H1 (cell line): Measurements from ENCODE around the gene CRYGN. TPM values are rescaled to one million over a fixed set of nuclear protein-coding genes. Genes with fewer than 3 reads are reported as not detected.

ENCODE experiments used
- CTCF ChIA-PET: fragments of 300-600 bp; sonication (Branson Sonifier 250); formaldehyde crosslinking; loops from one replicate; lab custom pipeline; 2021; ENCODE audit not compliant: partially characterized antibody; lab: Charles Lee
- POLR2A ChIA-PET: fragments of 300-600 bp; sonication (Branson Sonifier 250); formaldehyde crosslinking; loops from one replicate; lab custom pipeline; 2021; ENCODE audit warnings: inconsistent platforms; ENCODE audit not compliant: partially characterized antibody; lab: Charles Lee
- DNase-seq, 2 experiments: peaks; one replicate each; pipeline versions ENCODE4 v3.0.0 to v3.0.0-alpha.2; 2010 to 2022; ENCODE audit warnings: low spot score in 2 of 2, low read depth in 1 of 2, mixed read lengths in 1 of 2
- FAIRE-seq: peaks from 2 replicates; lab custom pipeline; 2011; peaks lifted over from hg19 to GRCh38; lab: Jason Lieb, UNC
- H2AFZ ChIP-seq: 2 replicates; pipeline ENCODE4 v1.8.1; 2012; ENCODE audit warnings: low read length, inconsistent platforms
- H2AK5ac ChIP-seq: 2 replicates; pipeline ENCODE4 v1.6.1; 2013; ENCODE audit warnings: low read depth, low read length
- H2BK120ac ChIP-seq: replicated peaks from 2 replicates; pipeline ENCODE3; 2013; ENCODE audit warnings: low read depth, low read length, inconsistent platforms
- H2BK12ac ChIP-seq: 2 replicates; pipeline ENCODE4 v1.6.1; 2013; ENCODE audit warnings: low read depth, low read length
- H2BK15ac ChIP-seq: 2 replicates; pipeline ENCODE4 v1.6.1; 2013; ENCODE audit warnings: low read length
- H2BK20ac ChIP-seq: 2 replicates; pipeline ENCODE4 v1.6.1; 2013; ENCODE audit warnings: low read length
- H2BK5ac ChIP-seq: 2 replicates; pipeline ENCODE4 v1.6.1; 2013; ENCODE audit warnings: low read depth, low read length
- H3K14ac ChIP-seq: 2 replicates; pipeline ENCODE4 v1.6.1; 2013; ENCODE audit warnings: inconsistent platforms; ENCODE audit not compliant: insufficient read length
- H3K18ac ChIP-seq: 2 replicates; pipeline ENCODE4 v1.6.1; 2013; ENCODE audit warnings: low read length; ENCODE audit errors: extremely low read depth
- H3K23ac ChIP-seq: 2 replicates; pipeline ENCODE4 v1.6.1; 2013; ENCODE audit warnings: inconsistent platforms; ENCODE audit not compliant: insufficient read length
- H3K23me2 ChIP-seq: 2 replicates; pipeline ENCODE4 v1.6.1; 2013; ENCODE audit warnings: low read depth, low read length
- H3K27ac ChIP-seq: 2 replicates; pipeline ENCODE4 v1.6.1; 2011; ENCODE audit warnings: low read depth, low read length, inconsistent platforms
- H3K27me3 ChIP-seq, 4 experiments: replicated peaks in 1 of 4; 1 replicate in 1 of 4; 2 replicates in 3 of 4; pipeline versions ENCODE4 v1.6.1 to v1.8.1; 2011 to 2013; ENCODE audit warnings: low read length in 3 of 4, mild to moderate bottlenecking in 3 of 4, inconsistent platforms in 2 of 4, mixed read lengths in 2 of 4, moderate library complexity in 1 of 4; ENCODE audit not compliant: control insufficient read depth in 3 of 4, insufficient read depth in 3 of 4; ENCODE audit errors: extremely low read depth in 1 of 4
- H3K36me3 ChIP-seq, 4 experiments: 2 replicates each; pipeline versions ENCODE4 v1.6.1 to v1.8.1; 2011 to 2013; ENCODE audit warnings: mild to moderate bottlenecking in 4 of 4, low read length in 3 of 4, moderate library complexity in 2 of 4, control low read depth in 1 of 4, inconsistent platforms in 1 of 4; ENCODE audit not compliant: insufficient read depth in 4 of 4, control insufficient read depth in 2 of 4
- H3K4ac ChIP-seq: replicated peaks from 2 replicates; pipeline ENCODE3; 2013; ENCODE audit warnings: low read length, low read depth, mixed read lengths, inconsistent platforms; ENCODE audit not compliant: insufficient read length
- H3K4me1 ChIP-seq, 4 experiments: replicated peaks in 1 of 4; 1 replicate in 1 of 4; 2 replicates in 3 of 4; pipeline versions ENCODE4 v1.6.1 to v1.8.1; 2011 to 2013; ENCODE audit warnings: low read length in 3 of 4, inconsistent platforms in 2 of 4, mixed read lengths in 1 of 4; ENCODE audit not compliant: insufficient read depth in 4 of 4, control insufficient read depth in 3 of 4
- H3K4me2 ChIP-seq, 2 experiments: 2 replicates each; pipeline versions ENCODE4 v1.6.1 to v1.8.1; 2011 to 2013; ENCODE audit warnings: low read depth in 2 of 2, low read length in 2 of 2, control low read depth in 1 of 2, inconsistent platforms in 1 of 2, mild to moderate bottlenecking in 1 of 2; ENCODE audit not compliant: insufficient read depth in 1 of 2
- H3K4me3 ChIP-seq, 4 experiments: fragments of 200-600, 300-600 bp in 1 of 4; sonication (generic), shearing (Covaris generic), sonication (Bioruptor Twin) in 1 of 4; 2 replicates each; pipeline versions ENCODE4 v1.5.1 to v1.8.1; 2011 to 2016; ENCODE audit warnings: low read length in 4 of 4, low read depth in 3 of 4, control low read depth in 2 of 4, inconsistent platforms in 2 of 4, mild to moderate bottlenecking in 2 of 4, mixed read lengths in 1 of 4, moderate library complexity in 1 of 4; ENCODE audit not compliant: insufficient read depth in 2 of 4; ENCODE audit errors: extremely low read depth in 1 of 4
- H3K56ac ChIP-seq: replicated peaks from 2 replicates; pipeline ENCODE3; 2013; ENCODE audit warnings: low read depth, mild to moderate bottlenecking, mixed read lengths, low read length, inconsistent platforms; ENCODE audit not compliant: insufficient read length
- H3K79me1 ChIP-seq: 2 replicates; pipeline ENCODE4 v1.6.1; 2013; ENCODE audit warnings: low read depth, low read length, control low read depth
- H3K79me2 ChIP-seq, 2 experiments: 2 replicates each; pipeline versions ENCODE4 v1.6.1 to v1.8.1; 2012 to 2013; ENCODE audit warnings: low read length in 2 of 2, mild to moderate bottlenecking in 2 of 2, inconsistent platforms in 1 of 2; ENCODE audit not compliant: insufficient read depth in 2 of 2, control insufficient read depth in 1 of 2
- H3K9ac ChIP-seq, 4 experiments: replicated peaks in 1 of 4; 1 replicate in 1 of 4; 2 replicates in 3 of 4; pipeline versions ENCODE4 v1.6.1 to v1.8.1; 2011 to 2013; ENCODE audit warnings: low read depth in 3 of 4, low read length in 3 of 4, control low read depth in 2 of 4, mild to moderate bottlenecking in 2 of 4, moderate library complexity in 2 of 4, inconsistent platforms in 1 of 4; ENCODE audit errors: extremely low read depth in 1 of 4
- H3K9me3 ChIP-seq, 2 experiments: 2 replicates each; pipeline versions ENCODE4 v1.6.1 to v1.8.1; 2012 to 2013; ENCODE audit warnings: mild to moderate bottlenecking in 2 of 2, moderate library complexity in 2 of 2, control low read depth in 1 of 2, inconsistent platforms in 1 of 2, low read depth in 1 of 2, low read length in 1 of 2, mixed read lengths in 1 of 2; ENCODE audit not compliant: insufficient read depth in 2 of 2
- H4K20me1 ChIP-seq, 2 experiments: replicated peaks in 1 of 2; 2 replicates each; pipeline versions ENCODE3 to v1.8.1; 2011 to 2013; ENCODE audit warnings: inconsistent platforms in 2 of 2, low read length in 2 of 2, mild to moderate bottlenecking in 1 of 2; ENCODE audit not compliant: insufficient read depth in 2 of 2, control insufficient read depth in 1 of 2
- H4K5ac ChIP-seq: 2 replicates; pipeline ENCODE4 v1.6.1; 2013; ENCODE audit warnings: low read length, low read depth, mixed read lengths, inconsistent platforms; ENCODE audit not compliant: insufficient read length
- H4K8ac ChIP-seq: 2 replicates; pipeline ENCODE4 v1.8.0; 2013; ENCODE audit warnings: mild to moderate bottlenecking, moderate library complexity, low read length, inconsistent platforms; ENCODE audit not compliant: insufficient read depth; ENCODE audit errors: extremely low read depth
- H4K91ac ChIP-seq: replicated peaks from 2 replicates; pipeline ENCODE3; 2013; ENCODE audit warnings: low read length, mixed read lengths, inconsistent platforms; ENCODE audit not compliant: insufficient read length
- ATF3 ChIP-seq: IDR thresholded peaks from 2 replicates; pipeline ENCODE4 v1.6.1; 2011; ENCODE audit warnings: low read depth, mild to moderate bottlenecking, low read length; ENCODE audit not compliant: insufficient read depth
- BACH1 ChIP-seq: IDR thresholded peaks from 2 replicates; pipeline ENCODE4 v1.6.1; 2012; ENCODE audit warnings: low read length, improper control_type of control experiment
- FOSL1 ChIP-seq: IDR thresholded peaks from 2 replicates; pipeline ENCODE4 v1.6.1; 2011; ENCODE audit warnings: mild to moderate bottlenecking, low read depth, low read length, moderate library complexity; ENCODE audit not compliant: insufficient read depth
- GTF2F1 ChIP-seq: IDR thresholded peaks from 2 replicates; pipeline ENCODE4 v1.6.1; 2012; ENCODE audit warnings: low read depth, low read length, improper control_type of control experiment, borderline replicate concordance
- KDM1A ChIP-seq: fragments of 200-600, 300-600 bp; sonication (generic); IDR thresholded peaks from 2 replicates; pipeline ENCODE4 v1.7.1; 2016; ENCODE audit warnings: mild to moderate bottlenecking, low read length, borderline replicate concordance
- POLR2A ChIP-seq, 2 experiments: IDR thresholded peaks; 1 replicate in 1 of 2; 2 replicates in 1 of 2; pipeline ENCODE4 v1.6.1; 2011; ENCODE audit warnings: low read depth in 2 of 2, low read length in 2 of 2, mild to moderate bottlenecking in 2 of 2; ENCODE audit errors: control extremely low read depth in 1 of 2
- RAD21 ChIP-seq, 2 experiments: IDR thresholded peaks in 1 of 2; conservative IDR thresholded peaks in 1 of 2; 2 replicates each; pipeline ENCODE4 v1.6.1; 2011; ENCODE audit warnings: low read depth in 2 of 2, low read length in 2 of 2, improper control_type of control experiment in 1 of 2, inconsistent platforms in 1 of 2, mild to moderate bottlenecking in 1 of 2, moderate library complexity in 1 of 2
- RXRA ChIP-seq: IDR thresholded peaks from 2 replicates; pipeline ENCODE4 v1.6.1; 2011; ENCODE audit warnings: low read depth, mild to moderate bottlenecking, low read length, moderate library complexity; ENCODE audit not compliant: insufficient read depth
- SIN3A ChIP-seq, 2 experiments: IDR thresholded peaks in 1 of 2; conservative IDR thresholded peaks in 1 of 2; 2 replicates each; pipeline ENCODE4 v1.6.1; 2011 to 2012; ENCODE audit warnings: low read length in 2 of 2, improper control_type of control experiment in 1 of 2, low read depth in 1 of 2, mild to moderate bottlenecking in 1 of 2
- SP1 ChIP-seq: IDR thresholded peaks from 2 replicates; pipeline ENCODE4 v1.6.1; 2011; ENCODE audit warnings: low read depth, low read length
- WGBS, 2 experiments: shearing (Covaris generic) in 1 of 2; methylation state at CpG; one replicate each; pipeline versions ENCODE4 v1.1.6 to v1.1.7; 2013 to 2015; ENCODE audit warnings: low lambda C conversion rate in 2 of 2, mixed read lengths in 2 of 2, inconsistent platforms in 1 of 2, low coverage in 1 of 2, missing lambda C conversion rate in 1 of 2; ENCODE audit not compliant: insufficient replicate concordance in 2 of 2, insufficient coverage in 1 of 2, insufficient read length in 1 of 2; ENCODE audit errors: extremely low coverage in 1 of 2, missing lambda C conversion rate in 1 of 2; 5-methylcytosine and 5-hydroxymethylcytosine counted together
- polyA plus RNA-seq, 7 experiments: library from polyadenylated mRNA; depleted of rRNA in 3 of 7; stranded (reverse) in 5 of 7; unstranded in 2 of 7; fragments of >200 nt in 5 of 7; fragments of 200-250 nt in 2 of 7; gene quantifications; 1 replicate in 5 of 7; 2 replicates in 1 of 7; 4 replicates in 1 of 7; pipeline versions ENCODE4 v1.2.1 to v1.2.3, GENCODE V29; 2011 to 2013; ENCODE audit warnings: missing spikeins in 2 of 7, mixed read lengths in 2 of 7
- total RNA-seq: library from RNA; stranded (reverse); fragmentation: NEBNext Ultra II Directional; extraction: Animal tissue kit (Norgen Biotek cat#: 25700); gene quantifications from 2 replicates; pipeline ENCODE4 v1.2.1, GENCODE V29; 2021

Gene CRYGN
- total and polyA plus RNA-seq, 2 of the 8 experiments (the other 6 are each of a cell fraction or from before 2014, with no cell fraction given), result 0.98 to 1.6 TPM

- H3K27me3 ChIP-seq, result no peaks in the 10 kb centered on the region
- no peak overlapping the region for H2BK15ac ChIP-seq
- DNase-seq, result no peak
- no peaks in the 10 kb centered on the region for H4K20me1 ChIP-seq
- peaks cover 6 to 60% of the 10 kb centered on the region in 2 experiments; a peak in 3 of 4 replicates for H3K79me2 ChIP-seq
- H2AFZ ChIP-seq, result no peak overlapping the region
- POLR2A ChIA-PET, result interaction anchor here (0.8 to 3.7 kb wide), 4 partner anchors 8 to 20 kb away, joined by 3 to 29 read pairs (median 6); no protein-coding TSS in a partner anchor
- peak overlapping the region; percentile 47 for H4K91ac ChIP-seq
- no peak for FAIRE-seq
- peaks cover 4% of the 10 kb centered on the region for H3K79me1 ChIP-seq
- peak overlapping the region; percentile 12 to 47; a peak in 2 of 4 replicates for H3K4me2 ChIP-seq
- no peak for TF ChIP-seq FOSL1
- no peak for TF ChIP-seq GTF2F1
- TF ChIP-seq BACH1, result no peak
- no peak for TF ChIP-seq ATF3
- no peak for TF ChIP-seq SIN3A (conservative IDR thresholded peaks at IDR 0.05 in 1 of 2, IDR thresholded peaks at IDR 0.05 in 1 of 2; ENCODE audit: low read depth in 1 of 2, low read length in 2 of 2)
- TF ChIP-seq RAD21 (IDR thresholded peaks at IDR 0.05 in 1 of 2, conservative IDR thresholded peaks at IDR 0.05 in 1 of 2; ENCODE audit: low read depth in 2 of 2, low read length in 2 of 2), result no peak; a peak in 1 of 4 replicates
- no peak for TF ChIP-seq POLR2A (IDR thresholded peaks at IDR 0.05; ENCODE audit: control extremely low read depth in 1 of 2, low read depth in 2 of 2, low read length in 2 of 2)
- TF ChIP-seq SP1, result no peak
- no peak for TF ChIP-seq RXRA
- TF ChIP-seq KDM1A, result no peak
- TF ChIP-seq, all 59 proteins: peak for 0
- peaks cover 9 to 41% (median 15%) of the 10 kb centered on the region in 4 experiments; a peak in 7 of 8 replicates for H3K36me3 ChIP-seq
- peaks cover 15 to 32% (median 28%) of the 10 kb centered on the region in 4 experiments for H3K4me1 ChIP-seq
- H3K23ac ChIP-seq, result no peak overlapping the region
- no peak overlapping the region for H3K9ac ChIP-seq
- H3K4ac ChIP-seq, result no peak overlapping the region
- H4K5ac ChIP-seq, result peak overlapping the region; percentile 12
- no peak overlapping the region for H3K14ac ChIP-seq
- CTCF ChIA-PET, result interaction anchor here (0.6 to 1.8 kb wide), 8 partner anchors 11 to 121 kb away, joined by 3 to 6 read pairs (median 3); no protein-coding TSS in a partner anchor
- peak overlapping the region in 1 of 4 experiments; percentile 22; a peak in 1 of 8 replicates for H3K4me3 ChIP-seq
- H2BK120ac ChIP-seq, result peak overlapping the region; percentile 44
- no peak overlapping the region; the same call in 1 of the 2 replicates for H3K18ac ChIP-seq
- H4K8ac ChIP-seq, result no peak overlapping the region; the same call in 1 of the 2 replicates
- peak overlapping the region; percentile 41; the same call in 1 of the 2 replicates for H2AK5ac ChIP-seq
- H3K23me2 ChIP-seq, result no peaks in the 10 kb centered on the region; the same call in 1 of the 2 replicates
- H2BK5ac ChIP-seq, result peak overlapping the region; percentile 41; the same call in 1 of the 2 replicates
- no peaks in the 10 kb centered on the region for H3K9me3 ChIP-seq
- H2BK12ac ChIP-seq, result peak overlapping the region; percentile 78; the same call in 1 of the 2 replicates
- WGBS, 2 experiments, result 86% methylated on average over 17 of the region's 17 CpGs; no CpG with 5 or more reads in 1 of the 2 experiments
- peak overlapping the region; percentile 19; the same call in 1 of the 2 replicates for H3K27ac ChIP-seq
- H2BK20ac ChIP-seq, result no peak overlapping the region
- no peak overlapping the region for H3K56ac ChIP-seq
Observed at GRCh38 chr7:151472644-151473380, 32.9 kb upstream of the CRYGN start.
